Nephron progenitor cell (in vitro differentiated cells): ENCODE measurements around the gene HCFC2.

Experiments used
- DNase-seq: peaks from one replicate; pipeline ENCODE4 v3.0.0; 2021
- H3K27ac Mint-ChIP-seq: 2 replicates; pipeline ENCODE4 v1.8.0; 2021; ENCODE audit warnings: mild to moderate bottlenecking, moderate library complexity, mixed read lengths
- H3K27me3 Mint-ChIP-seq: 2 replicates; pipeline ENCODE4 v1.8.0; 2021; ENCODE audit warnings: mild to moderate bottlenecking, low read depth, mixed read lengths; ENCODE audit not compliant: poor library complexity
- H3K36me3 Mint-ChIP-seq: 2 replicates; pipeline ENCODE4 v1.8.0; 2021; ENCODE audit warnings: low read depth, mixed read lengths
- H3K4me1 Mint-ChIP-seq: 2 replicates; pipeline ENCODE4 v1.8.0; 2021; ENCODE audit warnings: mixed read lengths
- H3K4me3 Mint-ChIP-seq: 2 replicates; pipeline ENCODE4 v1.8.0; 2021; ENCODE audit warnings: mild to moderate bottlenecking, moderate library complexity, mixed read lengths
- H3K9me3 Mint-ChIP-seq: 2 replicates; pipeline ENCODE4 v1.8.0; 2021; ENCODE audit warnings: mild to moderate bottlenecking, moderate library complexity, mixed read lengths
- CTCF ChIP-seq: fragments of 200-600 bp; sonication (generic); IDR thresholded peaks from 2 replicates; pipeline ENCODE4 v1.5.0; 2021; ENCODE audit warnings: antibody characterized with exemption

HCFC2 gene

GRCh38 chr12:104130760-104131159, 66.4 kb downstream of the HCFC2 start:
- Mint-ChIP-seq H3K27me3 (no peaks in the 10 kb centered on the region), H3K4me3 (no peak overlapping the region), H3K27ac (no peak overlapping the region), H3K4me1 (peaks cover 21% of the 10 kb centered on the region), H3K9me3 (no peaks in the 10 kb centered on the region), H3K36me3 (peaks cover 52% of the 10 kb centered on the region)
- DNase-seq, result no peak
- TF ChIP-seq CTCF, result no peak

DNA sequence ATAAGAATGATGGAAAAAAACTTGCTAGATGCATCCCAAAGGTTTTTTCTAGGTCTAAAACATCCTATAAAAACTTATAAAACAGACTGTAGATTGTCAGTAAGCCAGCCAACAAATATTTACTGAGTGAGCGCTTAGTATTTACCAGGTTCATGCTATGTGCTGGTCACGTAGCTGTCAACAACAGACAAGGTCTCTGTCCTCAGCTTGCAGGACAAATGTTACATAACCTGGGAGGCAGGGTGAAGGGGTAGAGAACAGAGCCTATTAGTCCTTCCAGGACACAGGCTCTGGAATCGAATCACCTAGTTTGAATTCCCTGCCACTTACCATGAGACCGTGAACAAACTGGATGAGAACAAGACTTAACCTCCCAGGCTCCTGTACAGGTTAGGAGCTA, 67.3 kb downstream of the HCFC2 start:
- Mint-ChIP-seq H3K4me1 (peaks cover 21% of the 10 kb centered on the region), H3K27me3 (no peaks in the 10 kb centered on the region), H3K36me3 (peaks cover 44% of the 10 kb centered on the region), H3K4me3 (no peak overlapping the region), H3K9me3 (no peaks in the 10 kb centered on the region), H3K27ac (no peak overlapping the region)
- no peak for TF ChIP-seq CTCF
- no peak for DNase-seq

DNA sequence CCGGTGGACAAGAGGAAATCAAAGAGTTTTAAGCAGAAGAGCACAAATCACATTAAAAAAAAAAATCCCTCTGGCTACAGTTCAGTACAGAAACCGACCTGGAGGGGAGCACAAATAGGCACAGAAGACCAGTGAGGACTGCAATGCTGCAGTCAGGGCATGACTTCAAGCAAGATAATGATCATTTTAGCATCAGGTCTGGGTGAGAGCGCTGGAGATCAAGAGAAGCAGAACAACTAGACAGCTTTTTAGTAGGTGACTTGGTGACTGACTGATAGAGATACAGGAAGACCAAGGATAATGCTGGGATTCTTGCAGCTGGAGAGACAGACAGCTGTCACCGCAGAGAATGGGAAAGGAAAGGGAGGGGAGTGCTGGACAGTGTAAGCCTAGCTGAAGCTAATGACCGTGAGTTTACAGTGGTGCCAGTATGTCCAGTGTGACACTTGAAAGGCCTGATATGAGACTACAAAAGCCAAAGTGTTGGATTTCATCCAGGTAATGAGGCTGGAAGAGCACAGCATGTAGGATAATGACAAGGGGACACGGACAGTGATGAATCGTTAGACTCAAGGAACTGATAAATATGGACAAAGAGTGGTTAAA, 68.1 kb downstream of the HCFC2 start:
- Mint-ChIP-seq H3K27ac (peak overlapping the region; percentile 4), H3K4me1 (peaks cover 21% of the 10 kb centered on the region), H3K4me3 (no peak overlapping the region), H3K9me3 (no peaks in the 10 kb centered on the region), H3K27me3 (no peaks in the 10 kb centered on the region), H3K36me3 (peaks cover 38% of the 10 kb centered on the region)
- no peak for TF ChIP-seq CTCF
- DNase-seq, result no peak

- no peak for TF ChIP-seq CTCF
- Mint-ChIP-seq H3K4me1 (peaks cover 21% of the 10 kb centered on the region), H3K27ac (no peak overlapping the region), H3K36me3 (peaks cover 30% of the 10 kb centered on the region), H3K9me3 (no peaks in the 10 kb centered on the region), H3K4me3 (no peak overlapping the region), H3K27me3 (no peaks in the 10 kb centered on the region)
- DNase-seq, result no peak
These were observed 69.0 kb downstream of the HCFC2 start for GRCh38 chr12:104133321-104133720.

GRCh38 chr12:104133866-104134265, 69.5 kb downstream of the HCFC2 start:
- no peak overlapping the region for H3K27ac Mint-ChIP-seq
- H3K4me3 Mint-ChIP-seq, result no peak overlapping the region
- H3K9me3 Mint-ChIP-seq, result no peaks in the 10 kb centered on the region
- no peak for DNase-seq
- H3K36me3 Mint-ChIP-seq, result peaks cover 28% of the 10 kb centered on the region
- no peak for TF ChIP-seq CTCF
- H3K4me1 Mint-ChIP-seq, result peaks cover 24% of the 10 kb centered on the region
- no peaks in the 10 kb centered on the region for H3K27me3 Mint-ChIP-seq

- Mint-ChIP-seq H3K4me3 (no peak overlapping the region), H3K4me1 (peaks cover 28% of the 10 kb centered on the region), H3K36me3 (peaks cover 18% of the 10 kb centered on the region), H3K27me3 (no peaks in the 10 kb centered on the region), H3K9me3 (no peaks in the 10 kb centered on the region), H3K27ac (no peak overlapping the region)
- DNase-seq, result no peak
- TF ChIP-seq CTCF, result no peak
These were observed 70.6 kb downstream of the HCFC2 start for GRCh38 chr12:104134882-104135281.
